GM19468 (cell line): ENCODE results near the gene FRY.

Experiments
- ATAC-seq: cut with Tn5 transposase; IDR thresholded peaks from one replicate; pipeline ENCODE4 v1.9.1; 2021; ENCODE audit warnings: mild to moderate bottlenecking, moderate library complexity, moderate number of reproducible peaks; ENCODE audit not compliant: unreplicated experiment; ENCODE audit errors: extremely low read depth

Gene FRY

GRCh38 chr13:32121316-32121715, 89.7 kb downstream of the FRY start:
- no peak for ATAC-seq

GRCh38 chr13:32124743-32125142, 93.2 kb downstream of the FRY start:
- ATAC-seq = no peak

GRCh38 chr13:32125221-32125689, 93.7 kb downstream of the FRY start:
- no peak for ATAC-seq

- no peak for ATAC-seq
These were observed 94.2 kb downstream of the FRY start for GRCh38 chr13:32125751-32126150.

GRCh38 chr13:32126278-32126677, 94.7 kb downstream of the FRY start:
- no peak for ATAC-seq

- no peak for ATAC-seq
These were observed 95.2 kb downstream of the FRY start for GRCh38 chr13:32126756-32127155.

- no peak for ATAC-seq
These were observed 96.1 kb downstream of the FRY start for GRCh38 chr13:32127691-32128090.

GRCh38 chr13:32134241-32135055, 102.9 kb downstream of the FRY start:
- ATAC-seq = no peak

GRCh38 chr13:32135056-32135390, 103.4 kb downstream of the FRY start:
- no peak for ATAC-seq

- ATAC-seq = no peak
These were observed 104.1 kb downstream of the FRY start for GRCh38 chr13:32135655-32136054.

- ATAC-seq = no peak
These were observed 104.5 kb downstream of the FRY start for GRCh38 chr13:32136061-32136460.

GRCh38 chr13:32136716-32137115, 105.1 kb downstream of the FRY start:
- ATAC-seq = no peak

- no peak for ATAC-seq
These were observed 107.7 kb downstream of the FRY start for GRCh38 chr13:32139251-32139650.

GRCh38 chr13:32140109-32140508, 108.5 kb downstream of the FRY start:
- no peak for ATAC-seq

GRCh38 chr13:32141462-32141861, 109.9 kb downstream of the FRY start:
- ATAC-seq = no peak

GRCh38 chr13:32142115-32142514, 110.5 kb downstream of the FRY start:
- ATAC-seq = no peak

- ATAC-seq = no peak
These were observed 111.4 kb downstream of the FRY start for GRCh38 chr13:32142956-32143375.

GRCh38 chr13:32147193-32147592, 115.6 kb downstream of the FRY start:
- no peak for ATAC-seq

- ATAC-seq = no peak
These were observed 116.4 kb downstream of the FRY start for GRCh38 chr13:32147976-32148375.

GRCh38 chr13:32150239-32150638, 118.7 kb downstream of the FRY start:
- ATAC-seq = no peak

GRCh38 chr13:32150794-32151193, 119.2 kb downstream of the FRY start:
- ATAC-seq = no peak

GRCh38 chr13:32151240-32151639, 119.7 kb downstream of the FRY start:
- ATAC-seq = no peak
